Effector CD4-positive, alpha-beta T cell (primary cell): ENCODE results near the gene KCNQ1.

Experiments used
- DNase-seq: peaks from one replicate; pipeline ENCODE4 v3.0.0-alpha.2; 2020

The KCNQ1 gene

DNA sequence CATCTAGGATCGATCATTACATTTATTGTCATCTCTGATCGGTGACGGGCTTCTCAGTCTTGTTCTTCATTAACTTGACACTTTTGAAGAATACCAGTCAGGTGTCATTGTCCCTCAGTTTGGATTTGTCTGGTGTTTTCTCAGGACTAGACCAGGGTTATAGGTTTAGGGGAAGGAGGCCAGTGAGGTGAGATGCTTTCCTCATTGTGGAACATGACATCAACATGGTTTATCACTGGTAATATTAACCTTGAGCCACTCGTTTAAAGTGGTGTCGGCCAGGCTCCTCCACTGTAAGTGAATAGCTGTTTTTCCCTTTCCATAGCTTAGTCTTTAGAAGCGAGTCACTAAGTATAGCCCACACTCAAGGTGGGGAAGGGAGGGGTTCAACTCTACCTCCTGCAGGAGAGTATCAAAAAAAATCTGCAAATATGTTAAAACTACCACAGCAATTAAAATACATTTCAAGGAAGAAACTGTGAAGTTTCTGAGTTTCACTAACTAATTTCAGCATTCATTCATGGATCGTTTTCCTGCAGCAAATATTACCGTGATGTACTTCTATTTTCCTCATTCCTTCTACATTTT is 213.0 kb downstream of the KCNQ1 start:
- no peak for DNase-seq

DNA sequence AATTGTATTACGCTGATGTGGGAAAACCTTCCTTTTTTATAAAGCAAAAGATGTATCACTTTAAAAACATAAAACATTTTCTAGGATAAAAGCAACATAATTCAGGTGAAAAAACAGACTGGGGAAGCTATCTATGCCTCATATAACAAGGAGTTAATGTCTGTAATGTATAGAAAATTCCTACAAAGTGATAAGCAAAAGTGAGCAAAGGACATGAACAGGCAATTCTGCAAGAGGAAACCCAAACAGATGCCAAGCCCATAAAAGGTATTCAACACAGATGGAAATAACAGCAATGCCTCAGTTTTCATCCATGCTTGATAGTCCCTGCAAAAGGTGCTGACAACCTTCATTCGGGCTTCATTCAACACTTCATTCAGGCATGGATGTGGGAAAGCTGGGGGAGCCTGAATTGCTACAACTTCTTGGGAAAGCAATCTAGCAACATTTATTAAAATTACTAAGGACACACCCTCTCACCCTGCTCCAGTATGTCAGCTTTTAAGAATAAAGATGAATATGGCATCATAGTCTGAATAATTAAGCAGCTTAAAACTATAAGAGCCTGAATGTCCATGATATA is 215.6 kb downstream of the KCNQ1 start:
- DNase-seq, result no peak

DNA sequence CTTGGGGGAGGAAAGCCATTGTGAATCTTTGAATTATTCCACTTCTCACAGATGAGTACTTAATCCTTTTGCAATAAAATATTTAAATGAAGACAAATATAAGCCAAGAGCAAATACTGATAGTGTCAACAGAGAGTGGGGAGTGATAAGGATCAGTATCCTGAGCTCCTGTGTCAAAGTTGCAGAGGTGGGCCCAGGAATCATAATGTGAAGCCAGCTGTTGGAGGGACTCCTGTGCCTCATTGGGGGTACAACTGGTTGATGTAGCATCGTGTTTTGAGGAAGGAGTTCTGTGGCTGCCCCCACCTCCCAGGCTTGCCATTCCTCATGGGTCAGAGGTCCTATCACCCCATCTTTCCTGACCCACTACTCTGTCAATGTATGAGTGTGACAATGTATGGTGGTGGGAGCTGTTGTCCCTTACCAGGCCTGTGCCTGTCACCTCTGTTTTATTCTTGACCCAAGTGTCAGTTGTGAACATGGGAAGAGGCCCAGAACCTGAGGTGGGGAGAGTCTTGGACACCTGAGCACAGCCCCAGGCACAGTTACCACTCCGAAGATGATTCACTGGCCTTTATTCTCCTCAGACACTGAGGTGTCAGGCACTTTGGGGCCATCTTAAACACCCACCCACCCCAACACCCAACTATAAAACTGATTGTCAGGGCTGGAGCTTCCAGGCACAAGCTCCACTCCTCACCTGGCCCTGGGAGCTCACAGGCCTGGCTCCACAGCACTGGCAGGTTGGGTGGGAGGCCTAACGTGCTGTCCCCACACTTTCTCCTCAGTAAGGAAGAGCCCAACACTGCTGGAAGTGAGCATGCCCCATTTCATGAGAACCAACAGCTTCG is 216.6 kb downstream of the KCNQ1 start:
- no peak for DNase-seq

DNA sequence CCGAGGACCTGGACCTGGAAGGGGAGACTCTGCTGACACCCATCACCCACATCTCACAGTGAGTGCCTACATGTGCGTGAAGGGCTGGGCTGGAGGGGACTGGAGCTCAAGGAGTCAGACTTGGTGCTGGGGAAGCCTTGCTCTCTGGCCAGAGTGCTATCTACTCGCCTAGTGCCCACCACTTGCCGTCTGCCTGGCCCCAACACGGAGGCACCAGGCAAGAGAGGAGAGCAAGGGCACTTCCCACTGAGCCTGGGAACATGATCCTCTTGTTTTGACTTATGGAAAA is 217.2 kb downstream of the KCNQ1 start:
- no peak for DNase-seq

DNA sequence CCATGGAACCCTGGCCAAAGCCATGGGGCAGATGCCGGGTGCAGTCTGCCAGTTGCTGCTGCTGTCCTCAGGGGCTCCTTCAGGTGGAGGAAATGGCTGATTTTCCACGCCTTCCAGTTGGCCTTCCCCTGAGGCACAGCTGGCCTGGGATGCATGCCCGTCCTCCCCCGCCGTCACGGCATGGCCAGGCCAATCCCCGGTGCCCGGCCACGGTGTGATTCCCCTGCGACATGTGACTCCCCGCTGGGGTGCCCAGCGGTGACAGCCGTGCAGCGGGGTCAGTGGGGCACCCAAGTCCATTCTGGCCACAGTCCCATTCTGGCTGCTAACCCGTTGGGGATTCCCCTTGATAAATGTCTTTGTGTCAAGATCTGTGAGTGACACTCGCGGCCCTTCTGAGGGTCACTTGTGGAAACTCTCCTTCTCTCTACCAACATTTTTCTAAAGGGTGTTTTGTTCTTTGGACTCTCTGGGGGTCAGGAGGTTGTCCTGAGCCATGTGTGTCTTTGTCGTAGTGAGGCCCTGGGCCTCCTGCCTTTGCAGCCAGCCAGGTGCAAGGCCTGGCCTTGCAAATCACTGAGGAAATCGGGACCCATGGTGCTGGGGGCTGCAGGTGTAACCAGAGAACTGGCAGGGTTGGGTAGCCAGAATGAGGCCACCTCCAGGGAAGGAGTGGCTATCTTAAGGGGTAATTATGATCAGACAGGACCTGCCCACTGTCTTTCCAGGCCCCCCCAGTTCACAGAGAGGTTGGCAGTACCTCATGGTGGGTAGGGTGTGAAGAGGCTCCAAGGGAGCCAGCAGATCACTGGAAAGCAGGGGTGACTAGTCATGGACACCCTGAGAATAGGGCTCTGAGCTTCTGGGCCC is 217.9 kb downstream of the KCNQ1 start:
- no peak for DNase-seq

- DNase-seq, result no peak
These were observed 218.7 kb downstream of the KCNQ1 start for GRCh38 chr11:2663506-2663905.

GRCh38 chr11:2663915-2664314 is 219.1 kb downstream of the KCNQ1 start:
- no peak for DNase-seq

- DNase-seq, result no peak
These were observed 219.6 kb downstream of the KCNQ1 start for GRCh38 chr11:2664376-2664775.

- DNase-seq, result no peak
These were observed 220.2 kb downstream of the KCNQ1 start for GRCh38 chr11:2664791-2665525.

DNA sequence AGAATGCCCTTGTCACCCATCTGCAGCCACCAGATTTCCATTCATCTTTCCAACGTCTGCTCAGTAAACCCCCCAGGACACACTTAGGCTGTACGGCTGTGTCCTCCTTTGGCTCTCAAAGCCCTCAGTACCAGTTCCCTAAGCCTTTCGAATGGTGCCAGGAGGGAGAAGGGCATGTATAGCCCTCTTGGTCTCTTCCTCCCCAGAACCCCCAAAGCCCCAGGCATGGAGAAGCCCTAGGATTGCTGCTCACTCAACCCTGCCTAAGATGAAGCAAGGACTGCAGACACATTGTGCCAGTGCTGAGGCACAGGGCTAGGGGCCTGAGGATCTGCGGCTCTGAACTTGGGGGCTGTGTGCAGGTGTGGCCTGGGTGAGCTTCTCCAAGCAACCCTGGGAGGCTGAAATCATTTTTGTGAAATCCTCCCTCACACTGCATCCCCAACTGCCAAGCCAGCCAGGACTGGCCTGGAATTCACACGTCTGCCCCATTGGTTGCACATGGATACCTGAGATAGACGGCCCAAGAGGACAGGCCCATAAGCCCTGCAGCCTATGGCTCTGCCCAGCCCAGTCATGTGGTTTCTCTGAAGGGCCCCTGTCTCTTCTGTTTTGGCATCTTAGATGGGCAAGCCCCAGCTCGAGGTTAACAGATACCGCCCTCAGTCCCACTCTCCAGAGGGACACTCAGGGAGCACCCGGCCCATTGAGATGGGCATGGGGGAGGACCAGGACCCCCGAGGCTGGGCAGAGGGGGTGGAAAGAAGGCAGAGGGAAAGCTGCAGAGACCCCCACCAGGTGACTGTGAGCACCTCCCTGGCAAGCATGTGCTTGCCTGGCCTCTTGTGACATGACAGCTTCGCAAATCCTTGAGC is 221.0 kb downstream of the KCNQ1 start:
- no peak for DNase-seq

GRCh38 chr11:2666401-2666741 is 221.6 kb downstream of the KCNQ1 start:
- DNase-seq, result no peak

DNA sequence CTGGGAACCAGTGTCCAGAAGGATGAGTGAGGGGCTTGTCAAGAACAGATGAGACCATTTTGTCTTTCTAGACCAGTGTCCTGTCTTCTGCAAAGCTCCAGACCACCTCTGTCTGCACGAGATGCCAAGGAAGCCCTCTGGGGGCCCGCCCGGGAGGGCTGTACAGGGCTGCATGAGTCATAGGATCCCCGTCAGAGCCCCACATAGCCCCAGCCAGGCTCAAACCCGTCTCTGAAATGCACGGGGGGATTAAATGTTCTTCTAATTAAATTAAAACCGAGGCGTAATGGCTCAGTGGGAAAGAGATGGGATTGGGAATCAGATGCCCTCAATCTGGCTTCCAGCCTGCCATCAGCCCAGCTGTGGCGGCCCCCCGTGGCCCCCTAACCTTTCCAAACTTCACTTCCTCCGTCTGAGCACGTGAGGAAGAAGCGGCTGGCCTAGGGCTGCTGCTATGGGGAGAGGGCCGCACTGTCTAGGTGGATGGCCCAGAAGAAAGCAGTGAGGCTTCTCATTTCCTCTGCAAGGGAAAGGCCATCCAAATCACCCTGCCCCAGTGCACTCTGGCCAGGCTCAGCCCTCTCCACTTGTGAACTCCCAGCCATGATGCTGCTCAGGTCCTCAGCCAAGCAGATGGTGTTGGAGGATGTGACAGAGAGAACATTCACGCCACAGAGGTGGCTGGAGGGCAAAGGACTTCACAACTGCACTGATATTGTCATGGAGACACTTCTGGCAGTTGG is 222.2 kb downstream of the KCNQ1 start:
- DNase-seq, result no peak

- no peak for DNase-seq
These were observed 223.1 kb downstream of the KCNQ1 start for GRCh38 chr11:2667940-2668339.

DNA sequence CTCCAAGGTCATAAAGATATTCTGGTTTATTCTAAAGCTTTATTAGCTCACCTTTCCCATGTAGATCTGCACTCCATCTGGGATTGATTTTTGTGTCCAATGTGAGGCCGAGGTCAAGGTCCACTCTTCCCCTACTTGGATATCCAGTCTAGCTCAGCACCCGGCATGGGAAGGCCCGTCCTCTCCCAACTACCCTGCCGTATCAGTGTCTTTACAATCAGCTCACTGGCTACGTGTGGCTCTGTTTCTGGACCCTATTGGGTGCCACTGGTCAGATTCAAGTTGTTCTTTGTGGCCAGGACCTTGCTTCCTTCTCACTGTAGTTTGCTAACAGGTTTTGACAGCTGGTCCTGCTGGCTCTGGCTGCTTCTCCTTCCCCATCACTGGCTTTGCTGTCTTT is 224.1 kb downstream of the KCNQ1 start:
- no peak for DNase-seq

DNA sequence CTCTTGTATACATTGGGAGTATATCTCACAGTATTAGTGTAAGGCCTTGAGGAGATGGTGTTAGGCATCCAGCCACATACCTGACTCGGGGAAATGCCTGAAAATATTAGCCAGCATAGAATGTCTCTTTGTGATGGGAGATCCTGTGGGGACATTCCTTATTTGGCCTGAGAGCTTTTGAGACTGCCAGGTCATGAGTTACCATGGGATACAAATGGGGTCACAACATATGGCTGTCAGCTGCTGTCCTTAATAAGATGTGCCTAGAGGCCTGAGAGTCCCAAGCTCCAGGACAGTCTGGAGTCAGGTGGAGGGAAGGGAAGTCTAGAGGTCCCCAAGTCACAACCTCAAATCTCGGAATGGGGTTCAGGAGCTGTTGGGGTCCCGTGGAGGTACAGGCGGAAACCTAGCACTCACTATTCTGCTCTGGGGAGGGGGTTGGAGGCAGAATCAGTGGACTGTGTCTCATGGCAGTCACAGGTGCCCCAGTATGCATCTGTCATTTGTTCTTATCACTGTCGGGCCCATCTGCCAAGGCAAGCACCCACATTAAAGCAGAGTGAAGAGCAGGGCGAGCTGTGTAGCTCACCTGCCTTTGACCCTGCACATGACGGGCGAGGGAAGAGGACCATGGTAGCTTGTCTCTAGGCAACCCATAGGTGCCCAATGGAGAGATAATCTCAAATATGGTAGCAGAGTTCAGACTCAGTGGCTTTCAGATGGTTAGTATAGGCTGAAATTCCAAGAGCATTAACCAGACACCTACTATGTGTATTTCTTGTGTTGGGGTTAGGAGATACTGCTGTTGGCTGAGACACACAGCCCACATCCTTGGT is 225.0 kb downstream of the KCNQ1 start:
- no peak for DNase-seq

- no peak for DNase-seq
These were observed 225.8 kb downstream of the KCNQ1 start for GRCh38 chr11:2670541-2671100.

GRCh38 chr11:2671748-2672147 is 226.9 kb downstream of the KCNQ1 start:
- no peak for DNase-seq

- no peak for DNase-seq
These were observed 227.9 kb downstream of the KCNQ1 start for GRCh38 chr11:2672553-2673249.

DNA sequence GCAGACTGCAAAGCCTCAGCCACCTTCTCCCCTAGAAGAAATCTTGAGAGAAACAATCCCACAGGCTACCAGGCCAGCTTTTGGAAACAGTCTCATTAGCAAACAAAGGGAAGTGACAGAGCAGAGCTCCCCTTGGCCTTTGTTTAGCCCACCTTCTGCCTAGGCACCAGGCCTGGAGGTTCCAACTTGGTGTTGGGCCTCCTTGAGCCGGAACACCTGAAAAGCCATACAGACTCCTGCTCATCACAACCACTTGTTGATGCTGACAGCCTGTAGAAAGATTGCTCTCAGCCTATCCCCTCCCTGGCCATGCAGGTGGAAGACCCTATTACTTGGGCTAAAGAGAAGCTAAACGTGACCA is 228.4 kb downstream of the KCNQ1 start:
- no peak for DNase-seq
